WTC11 (cell line): ENCODE measurements around the gene RBBP6.

Experiments used
- GRHL2 ChIP-seq: fragments of 250-450 bp; sonication (Bioruptor Pico); IDR thresholded peaks from 2 replicates; pipeline ENCODE4 v1.8.0; 2022; ENCODE audit warnings: mild to moderate bottlenecking, moderate library complexity; ENCODE audit not compliant: insufficient replicate concordance, severe bottlenecking
- NR2C2 ChIP-seq: sonication (generic); formaldehyde crosslinking; IDR thresholded peaks from 2 replicates; pipeline ENCODE4 v1.8.0; 2022; ENCODE audit warnings: mild to moderate bottlenecking, missing genetic modification reagents
- SP1 ChIP-seq: sonication (generic); formaldehyde crosslinking; conservative IDR thresholded peaks from 2 replicates; pipeline ENCODE4 v1.8.1; 2022; ENCODE audit warnings: missing genetic modification reagents
- USF2 ChIP-seq: sonication (generic); formaldehyde crosslinking; IDR thresholded peaks from 2 replicates; pipeline ENCODE4 v1.8.1; 2023; ENCODE audit warnings: mild to moderate bottlenecking, missing genetic modification reagents, moderate library complexity
- ZNF512 ChIP-seq: sonication (generic); formaldehyde crosslinking; IDR thresholded peaks from 2 replicates; pipeline ENCODE4 v1.8.1; 2022; ENCODE audit warnings: missing genetic modification reagents, borderline replicate concordance
- TF ChIP-seq, protein P1 (sequence below): fragments of 200-600 bp; IDR thresholded peaks from 2 replicates; pipeline ENCODE4 v1.8.0; 2022; ENCODE audit warnings: antibody characterized with exemption
- TF ChIP-seq, protein P2 (sequence below): sonication (generic); formaldehyde crosslinking; IDR thresholded peaks from 2 replicates; pipeline ENCODE4 v1.8.1; 2022; ENCODE audit warnings: mild to moderate bottlenecking, missing genetic modification reagents, moderate library complexity, borderline replicate concordance

DNA sequence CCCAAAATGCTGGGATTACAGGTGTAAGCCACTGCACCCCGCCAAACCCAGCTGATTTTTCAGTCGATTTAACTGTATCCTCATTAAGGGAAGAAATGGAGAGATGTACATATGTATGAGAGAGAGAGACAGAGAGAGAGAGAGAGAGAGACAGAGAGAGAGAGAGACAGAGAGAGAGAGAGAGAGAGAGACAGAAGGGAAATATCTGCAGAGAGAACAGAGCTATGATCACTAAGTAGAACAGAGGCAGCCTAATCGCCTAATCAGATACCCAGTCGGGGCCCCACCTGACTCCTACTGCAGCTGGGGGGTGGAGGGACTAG is 70.0 kb downstream of the RBBP6 start:
- TF ChIP-seq, protein P1, sequence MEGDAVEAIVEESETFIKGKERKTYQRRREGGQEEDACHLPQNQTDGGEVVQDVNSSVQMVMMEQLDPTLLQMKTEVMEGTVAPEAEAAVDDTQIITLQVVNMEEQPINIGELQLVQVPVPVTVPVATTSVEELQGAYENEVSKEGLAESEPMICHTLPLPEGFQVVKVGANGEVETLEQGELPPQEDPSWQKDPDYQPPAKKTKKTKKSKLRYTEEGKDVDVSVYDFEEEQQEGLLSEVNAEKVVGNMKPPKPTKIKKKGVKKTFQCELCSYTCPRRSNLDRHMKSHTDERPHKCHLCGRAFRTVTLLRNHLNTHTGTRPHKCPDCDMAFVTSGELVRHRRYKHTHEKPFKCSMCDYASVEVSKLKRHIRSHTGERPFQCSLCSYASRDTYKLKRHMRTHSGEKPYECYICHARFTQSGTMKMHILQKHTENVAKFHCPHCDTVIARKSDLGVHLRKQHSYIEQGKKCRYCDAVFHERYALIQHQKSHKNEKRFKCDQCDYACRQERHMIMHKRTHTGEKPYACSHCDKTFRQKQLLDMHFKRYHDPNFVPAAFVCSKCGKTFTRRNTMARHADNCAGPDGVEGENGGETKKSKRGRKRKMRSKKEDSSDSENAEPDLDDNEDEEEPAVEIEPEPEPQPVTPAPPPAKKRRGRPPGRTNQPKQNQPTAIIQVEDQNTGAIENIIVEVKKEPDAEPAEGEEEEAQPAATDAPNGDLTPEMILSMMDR, result no peak
- TF ChIP-seq USF2 (CRISPR knock-in tag), result no peak
- TF ChIP-seq SP1 (CRISPR knock-in tag), result no peak
- TF ChIP-seq GRHL2 (CRISPR knock-in tag), result no peak
- TF ChIP-seq, protein P2, sequence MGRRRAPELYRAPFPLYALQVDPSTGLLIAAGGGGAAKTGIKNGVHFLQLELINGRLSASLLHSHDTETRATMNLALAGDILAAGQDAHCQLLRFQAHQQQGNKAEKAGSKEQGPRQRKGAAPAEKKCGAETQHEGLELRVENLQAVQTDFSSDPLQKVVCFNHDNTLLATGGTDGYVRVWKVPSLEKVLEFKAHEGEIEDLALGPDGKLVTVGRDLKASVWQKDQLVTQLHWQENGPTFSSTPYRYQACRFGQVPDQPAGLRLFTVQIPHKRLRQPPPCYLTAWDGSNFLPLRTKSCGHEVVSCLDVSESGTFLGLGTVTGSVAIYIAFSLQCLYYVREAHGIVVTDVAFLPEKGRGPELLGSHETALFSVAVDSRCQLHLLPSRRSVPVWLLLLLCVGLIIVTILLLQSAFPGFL (CRISPR knock-in tag), result no peak
- TF ChIP-seq ZNF512 (CRISPR knock-in tag), result no peak
- no peak for TF ChIP-seq NR2C2 (CRISPR knock-in tag)
